ENCODE measurements around the gene RBX1. TPM values are rescaled to one million over a fixed set of nuclear protein-coding genes. Genes with fewer than 3 reads are reported as not detected.

Gene RBX1
- total RNA-seq, result 54.8 and 77.9 TPM in 2 replicates

GRCh38 chr22:40950962-40951794 lies at the start of gene RBX1:
Gene RBX1 (plus strand): TSS chr22:40951378. CDS start chr22:40951399, 21 bp downstream.

Other genes starting within 250 kb of the RBX1 start
- gene SLC25A17, start 132.0 kb upstream of the RBX1 start, total RNA-seq, result 9.9 and 22.3 TPM in 2 replicates
- 181 and 270 TPM in 2 replicates for gene ST13, start 94.7 kb upstream of the RBX1 start, total RNA-seq
- gene XPNPEP3, start 94.2 kb upstream of the RBX1 start, total RNA-seq, result 4.9 and 10.1 TPM in 2 replicates
- gene DNAJB7, start 89.3 kb upstream of the RBX1 start, total RNA-seq, result not detected in 2 replicates
- 22.0 and 86.2 TPM in 2 replicates for gene EP300, start 141.2 kb downstream of the RBX1 start, total RNA-seq

All from bladder microvascular endothelial cell (primary cell).